UCSD-AML1 (cell line): ENCODE measurements around the gene SYT7.

Experiments
- DNase-seq: peaks from one replicate; lab custom pipeline; 2025; ENCODE audit not compliant: unreplicated experiment; lab: John Stamatoyannopoulos, UW

The SYT7 gene

DNA sequence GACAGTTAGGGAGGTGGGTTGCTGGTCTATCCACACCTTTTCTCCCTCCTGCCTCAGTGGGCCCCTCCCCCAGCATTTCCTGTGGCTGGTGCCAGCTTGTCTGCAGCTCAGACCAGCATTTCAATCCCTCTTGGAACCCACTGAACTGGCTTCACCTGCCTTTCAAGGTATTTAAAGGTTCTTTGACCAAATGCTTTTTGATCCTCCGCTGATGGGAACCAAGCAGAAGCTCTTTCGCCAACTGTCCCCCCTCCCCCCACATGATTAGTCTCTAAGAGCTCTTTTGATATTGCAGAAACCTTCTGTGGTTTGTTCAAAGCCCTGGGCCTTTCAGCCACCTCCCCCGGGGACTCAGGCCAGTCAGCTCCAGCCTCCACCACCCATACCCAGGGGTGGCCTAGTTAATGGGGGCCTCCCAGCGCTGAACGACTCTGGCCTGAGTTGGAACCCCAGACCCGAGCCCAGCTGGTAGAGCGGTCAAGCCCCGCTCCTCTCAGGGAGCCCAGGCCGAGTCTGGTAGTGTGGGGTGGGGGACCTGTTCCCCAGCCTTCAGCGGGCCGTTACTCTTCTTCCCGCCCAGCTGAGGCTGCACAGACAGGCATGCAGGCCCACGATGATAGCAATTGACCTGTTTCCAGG, 6.0 kb upstream of the SYT7 start:
- no peak for DNase-seq

DNA sequence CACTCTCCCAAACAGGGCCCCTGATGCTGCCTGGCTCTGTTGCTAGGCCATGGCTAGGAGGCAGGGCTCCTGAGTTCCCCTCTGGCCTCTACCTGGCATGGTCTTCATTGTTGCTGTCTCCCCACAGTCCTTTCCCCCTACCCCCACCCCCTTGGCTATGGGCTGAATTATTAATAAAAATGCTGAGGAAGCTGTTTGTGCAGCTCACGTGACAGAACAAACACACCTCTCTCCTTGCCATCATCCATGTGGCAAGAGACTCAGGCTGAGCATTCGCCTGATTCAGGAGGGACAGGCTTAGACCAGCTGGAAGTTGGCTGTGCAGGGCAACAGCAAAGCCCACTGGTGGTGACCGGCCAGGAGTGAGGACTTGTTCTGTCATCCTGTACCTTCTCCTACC, 4.2 kb upstream of the SYT7 start:
- no peak for DNase-seq

DNA sequence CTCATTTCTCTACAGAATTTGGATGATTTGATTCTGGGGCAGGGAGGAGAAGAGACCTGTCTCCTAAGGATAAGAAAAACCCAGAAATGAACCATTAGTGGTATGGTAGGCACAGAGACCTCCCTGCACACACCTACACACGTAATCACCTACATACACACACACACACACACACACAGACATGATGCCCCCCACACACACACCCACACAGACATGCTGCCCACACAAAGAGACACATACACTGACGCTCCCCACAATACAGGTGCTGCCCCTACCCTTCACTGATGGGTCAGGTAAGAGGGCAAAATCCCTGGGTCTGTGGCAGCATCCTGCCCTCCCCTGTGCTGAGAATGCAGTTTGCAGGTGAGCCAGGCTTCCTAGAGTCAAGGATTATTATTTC, 1.1 kb upstream of the SYT7 start:
- no peak for DNase-seq

DNA sequence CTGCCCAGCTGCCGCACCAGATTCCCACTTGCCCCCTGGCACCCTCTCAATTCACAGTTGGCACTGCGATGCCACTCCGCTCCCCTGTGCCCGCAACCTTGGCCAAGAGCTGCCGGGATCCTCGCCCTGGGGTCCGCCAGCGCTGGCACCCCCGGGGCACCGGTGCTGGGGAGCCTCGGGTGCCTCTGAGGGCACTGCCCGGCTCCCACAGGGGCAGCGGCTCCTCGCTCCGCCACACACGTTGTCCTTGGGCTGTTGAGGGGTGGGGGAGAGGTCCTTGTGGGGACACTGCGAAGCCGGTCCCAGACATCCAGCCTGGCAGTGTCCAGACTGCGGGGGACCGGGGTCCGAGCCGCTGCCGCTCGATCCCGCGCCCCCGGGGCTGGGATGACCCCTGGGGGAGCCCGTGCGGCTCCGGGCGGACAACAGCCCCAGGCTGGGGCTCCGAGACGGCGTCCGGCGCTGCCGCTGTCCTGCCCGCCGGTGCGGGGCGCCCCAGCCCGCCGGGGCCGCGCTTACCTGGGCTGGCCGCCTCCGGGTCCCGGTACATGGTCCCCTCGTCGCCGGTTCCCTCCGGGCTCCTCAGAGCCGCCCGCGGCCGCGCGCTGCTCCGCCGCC, 496 bp downstream of the SYT7 start:
- DNase-seq, result no peak

DNA sequence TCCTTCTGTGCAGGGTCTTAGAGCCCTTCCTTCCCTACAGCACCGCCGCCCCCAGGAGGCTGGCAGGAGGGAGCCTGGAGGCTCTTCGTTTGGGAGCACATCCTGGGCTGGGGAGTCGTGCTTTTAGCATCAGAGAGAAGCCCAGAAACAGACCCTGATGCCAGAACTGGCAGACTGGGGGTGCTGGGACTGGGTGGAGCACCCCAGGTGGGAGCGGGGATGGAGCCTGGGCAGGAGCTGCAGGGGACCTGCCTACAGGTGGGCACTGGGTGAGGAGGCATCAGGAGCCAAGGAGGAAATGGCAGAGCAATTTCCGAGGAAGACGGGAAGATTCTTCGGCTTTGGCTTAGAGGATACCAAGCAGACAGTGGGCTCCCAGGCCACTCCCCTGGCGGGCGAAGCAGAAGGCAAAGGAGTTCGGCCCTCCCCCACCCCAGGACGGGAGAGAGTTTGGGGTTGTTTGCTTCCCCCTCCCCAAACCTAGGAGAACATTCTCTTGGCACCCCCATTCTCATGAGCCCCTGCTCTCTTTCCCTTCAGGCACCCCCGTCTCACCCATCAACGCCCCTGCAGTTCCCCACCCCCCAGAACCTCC, 1.1 kb downstream of the SYT7 start:
- no peak for DNase-seq

DNA sequence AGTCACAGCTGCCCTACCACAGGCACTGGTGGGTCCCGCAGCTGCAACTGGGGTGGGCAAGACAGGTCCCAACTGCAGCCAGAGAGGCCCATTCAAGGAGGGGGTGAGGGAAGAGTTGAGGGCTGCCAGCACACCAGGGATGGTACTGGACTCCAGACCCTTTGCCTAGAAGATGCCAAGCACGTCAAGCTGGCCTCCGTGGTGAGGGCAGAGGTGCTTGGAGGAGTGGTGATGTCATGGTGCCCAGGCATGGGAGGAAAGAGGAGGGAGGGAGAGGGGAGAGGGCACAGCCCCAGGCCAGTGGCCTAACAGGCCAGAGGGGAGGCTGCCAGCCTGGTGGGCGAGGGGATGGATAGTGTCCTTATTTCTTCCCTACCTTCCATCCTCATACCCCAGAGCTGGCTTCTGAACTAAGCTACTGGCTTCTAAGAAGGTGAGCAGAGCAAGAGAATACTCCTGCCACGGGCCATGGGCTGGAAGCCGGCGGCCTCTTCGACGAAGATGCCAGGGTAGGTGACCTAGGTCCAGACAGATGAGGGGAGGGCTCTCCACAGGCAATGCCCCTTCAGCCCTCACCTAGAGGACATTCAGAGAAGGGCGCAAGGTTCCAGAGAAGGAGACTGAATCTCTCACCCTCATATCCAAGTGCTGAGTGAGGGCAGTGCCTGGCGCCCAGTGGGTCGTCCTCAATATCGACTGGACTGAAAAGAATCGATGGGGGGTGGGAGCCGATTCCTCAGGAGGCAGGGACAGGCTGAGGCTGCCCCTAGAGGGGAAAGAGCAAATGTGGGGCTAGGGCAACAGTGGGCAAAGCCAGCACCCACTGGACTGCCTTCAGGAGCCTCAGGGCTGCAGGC, 1.8 kb downstream of the SYT7 start:
- DNase-seq, result no peak

DNA sequence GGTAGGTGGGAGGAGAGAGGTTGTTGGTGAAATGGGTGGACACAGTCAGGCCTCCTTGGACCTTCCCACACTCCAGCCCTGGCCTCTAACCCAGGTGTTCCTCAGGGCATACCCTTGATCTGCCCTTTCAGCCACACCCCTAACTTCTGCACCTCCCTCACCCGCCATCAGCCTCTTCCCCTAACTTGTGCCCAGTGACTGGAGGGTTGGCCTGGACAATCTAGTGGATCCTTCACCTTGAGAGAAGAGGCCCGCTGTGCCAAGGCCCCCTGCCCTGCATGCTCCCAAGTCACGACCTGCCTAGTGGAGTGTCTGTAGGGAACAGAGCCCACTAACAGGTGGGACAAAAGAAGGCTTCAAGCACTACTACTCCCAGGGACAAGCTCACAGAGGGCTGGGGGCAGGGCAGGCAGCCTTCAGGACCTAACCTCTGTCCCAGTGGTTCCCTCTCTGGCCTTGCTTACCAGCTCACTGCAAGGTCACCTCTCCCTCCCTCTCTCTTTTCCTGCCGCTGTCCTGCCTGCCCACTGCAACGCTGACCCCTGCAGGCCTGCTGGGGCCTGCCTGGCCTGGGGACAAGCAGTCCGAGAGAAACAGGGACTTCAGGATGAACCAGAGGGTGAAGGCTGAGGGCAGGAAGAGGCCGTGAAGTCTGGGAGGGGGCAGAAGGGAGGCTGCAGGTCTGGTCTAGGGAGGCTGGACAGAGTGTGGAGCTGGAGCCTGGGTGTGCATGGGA, 3.3 kb downstream of the SYT7 start:
- no peak for DNase-seq

DNA sequence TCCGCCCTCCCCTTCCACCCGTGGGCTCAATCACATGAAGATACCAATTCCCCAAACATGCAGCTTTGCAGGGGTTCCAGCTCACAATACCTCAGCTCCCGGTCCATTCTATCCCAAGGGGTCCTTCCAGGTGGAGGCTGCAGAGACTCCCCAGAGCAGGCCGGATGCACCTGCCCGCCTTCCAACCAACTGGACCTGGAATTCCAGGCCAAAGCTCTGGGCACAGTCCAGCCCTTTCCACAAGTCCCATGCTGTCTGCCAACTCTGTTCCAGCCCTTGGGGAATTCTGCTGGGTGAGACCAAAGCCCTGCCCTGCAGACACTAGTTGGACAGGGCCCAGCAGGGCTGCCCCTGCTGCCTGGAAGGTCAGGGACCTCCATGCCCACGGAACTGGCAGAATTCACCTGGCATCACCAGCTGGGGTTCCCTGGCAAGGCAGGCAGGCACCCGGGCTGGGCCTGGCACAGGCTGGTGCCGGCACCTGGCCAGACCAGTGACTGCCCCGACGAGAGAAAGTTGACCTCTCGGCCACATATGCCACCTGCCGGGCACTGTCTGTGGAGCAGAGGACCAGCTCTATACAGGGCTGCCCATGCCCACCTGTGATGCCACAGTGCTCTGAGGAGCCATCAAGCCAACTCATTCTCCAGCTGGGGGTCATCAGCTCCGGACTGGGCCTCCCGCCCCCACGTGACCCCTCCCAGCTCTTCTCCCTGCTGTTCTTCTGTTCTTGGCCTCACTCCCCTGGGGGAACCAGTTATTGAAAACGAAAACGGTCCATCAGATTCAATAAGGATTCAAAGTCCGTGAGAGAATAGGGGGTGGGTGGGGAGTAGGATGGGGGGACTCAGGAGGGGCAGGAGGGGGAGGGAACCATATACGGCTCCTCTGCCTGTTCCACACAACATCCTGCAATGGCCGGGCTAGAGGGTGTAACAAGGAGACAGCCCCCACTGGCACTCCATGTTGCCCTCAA, 4.7 kb downstream of the SYT7 start:
- DNase-seq, result no peak

DNA sequence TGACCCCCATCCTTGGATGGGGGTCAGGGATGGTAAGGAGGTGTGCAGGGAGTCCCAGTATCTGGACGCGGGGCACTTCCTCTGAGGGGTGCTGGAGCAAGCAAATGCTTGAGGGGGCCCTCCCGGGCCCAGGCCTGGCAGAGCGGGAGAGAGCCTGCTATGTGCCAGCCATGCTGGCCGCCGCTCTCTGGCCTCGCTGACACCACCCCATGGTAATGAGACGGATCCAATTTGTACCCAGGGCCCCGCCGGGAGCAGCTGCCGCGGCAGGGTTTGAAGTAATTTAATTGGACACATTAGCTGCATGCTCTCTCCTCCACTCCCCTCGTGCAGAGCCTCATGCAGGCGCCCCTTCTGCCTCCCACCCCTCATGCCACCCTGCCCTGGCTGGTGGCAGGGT, 6.3 kb downstream of the SYT7 start:
- no peak for DNase-seq

DNA sequence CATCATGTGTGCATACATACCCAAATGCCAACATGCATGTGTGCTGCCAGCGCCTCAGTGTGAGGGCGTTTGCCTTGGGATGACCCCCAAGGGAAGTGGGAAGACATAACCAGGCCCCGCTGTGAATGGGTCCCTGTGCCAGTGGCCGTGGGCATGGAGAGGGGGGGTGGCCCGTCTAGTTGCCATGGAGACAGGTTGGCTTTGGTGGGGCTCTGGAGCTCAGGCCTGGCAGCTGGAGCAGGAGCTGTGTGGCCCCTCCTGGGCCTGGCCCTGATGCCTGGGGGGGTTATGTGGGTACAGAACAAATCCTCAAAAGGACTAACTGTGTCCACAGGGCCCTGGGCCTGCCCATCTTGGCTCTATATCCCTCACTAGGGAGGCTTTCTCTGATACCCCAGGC, 8.0 kb downstream of the SYT7 start:
- no peak for DNase-seq

DNA sequence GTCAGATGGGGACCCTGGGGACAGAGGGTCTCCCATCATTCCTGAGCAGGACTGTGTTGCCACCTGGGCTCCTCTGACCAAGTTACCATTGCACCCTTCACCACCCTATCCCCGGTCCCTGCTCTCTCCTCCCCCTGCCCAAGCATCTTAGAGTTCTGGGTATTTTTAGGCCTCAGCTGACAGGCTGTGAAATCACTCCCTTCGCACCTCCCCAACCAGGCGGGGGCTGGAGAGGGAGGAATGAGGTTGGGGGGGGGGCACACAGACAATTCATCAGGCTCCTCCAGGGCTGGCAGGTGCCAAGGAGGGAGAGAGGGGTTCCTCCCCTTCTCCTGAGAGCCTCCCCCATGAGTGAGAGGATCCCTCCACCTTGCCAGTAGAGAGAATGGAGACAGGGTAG, 9.0 kb downstream of the SYT7 start:
- no peak for DNase-seq

DNA sequence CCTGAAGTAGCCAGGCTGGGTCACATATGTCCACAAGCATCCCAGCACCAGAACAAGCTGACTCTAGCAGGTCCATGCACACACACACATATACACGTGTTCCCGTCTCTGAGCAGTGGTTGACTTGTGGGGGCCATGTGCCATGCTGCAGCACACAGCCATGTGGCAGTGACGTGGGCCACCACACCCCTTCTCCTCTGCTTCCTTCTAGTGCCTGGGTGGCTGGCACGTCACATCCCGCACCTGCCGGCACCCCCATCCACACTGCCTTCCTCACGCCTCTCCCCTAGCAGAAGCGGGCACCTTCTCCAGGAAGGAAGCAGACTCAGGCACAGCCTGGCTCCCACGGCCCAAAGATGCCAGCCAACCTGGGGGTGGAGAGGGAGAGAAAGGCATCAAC, 9.5 kb downstream of the SYT7 start:
- no peak for DNase-seq

DNA sequence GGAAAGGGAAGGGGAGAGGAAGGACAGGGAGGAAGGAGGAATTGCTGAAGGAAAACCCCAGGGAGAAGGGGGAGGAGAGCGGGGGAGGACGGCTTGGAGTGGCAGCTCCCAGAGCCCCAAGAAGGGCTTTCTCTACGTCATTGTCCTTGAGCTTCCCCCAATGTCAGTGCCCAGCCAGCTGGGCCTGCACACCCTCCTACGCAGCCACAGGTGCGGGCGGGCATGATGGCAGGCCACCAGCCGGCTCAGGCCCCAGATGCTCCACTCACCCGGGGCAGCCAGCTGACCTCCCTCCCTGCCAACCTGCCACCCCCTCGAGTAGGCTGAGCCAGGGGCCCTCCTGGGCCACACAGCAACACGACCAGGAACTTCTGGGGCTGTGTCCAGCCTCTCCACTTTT, 11.2 kb downstream of the SYT7 start:
- DNase-seq, result no peak

DNA sequence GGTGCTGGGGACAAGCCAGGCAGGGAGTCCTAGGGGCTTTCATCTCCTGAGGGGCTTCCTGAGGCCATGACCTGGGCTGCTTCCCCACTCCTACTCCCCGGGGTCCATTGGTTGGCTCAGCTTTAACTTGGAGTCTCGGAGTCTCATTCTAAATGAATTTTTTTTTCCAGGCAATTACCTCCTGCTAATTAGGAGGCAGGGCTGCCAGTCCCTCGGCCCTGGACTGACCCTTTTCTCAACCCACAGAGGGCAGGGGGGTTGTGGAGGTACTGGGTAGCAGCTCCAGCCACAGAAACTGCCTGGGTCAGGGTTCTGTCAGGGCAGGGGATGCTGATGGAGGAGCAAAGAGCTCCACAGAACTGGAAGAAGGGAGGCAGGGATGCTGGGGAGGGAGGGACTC, 11.9 kb downstream of the SYT7 start:
- DNase-seq, result no peak

DNA sequence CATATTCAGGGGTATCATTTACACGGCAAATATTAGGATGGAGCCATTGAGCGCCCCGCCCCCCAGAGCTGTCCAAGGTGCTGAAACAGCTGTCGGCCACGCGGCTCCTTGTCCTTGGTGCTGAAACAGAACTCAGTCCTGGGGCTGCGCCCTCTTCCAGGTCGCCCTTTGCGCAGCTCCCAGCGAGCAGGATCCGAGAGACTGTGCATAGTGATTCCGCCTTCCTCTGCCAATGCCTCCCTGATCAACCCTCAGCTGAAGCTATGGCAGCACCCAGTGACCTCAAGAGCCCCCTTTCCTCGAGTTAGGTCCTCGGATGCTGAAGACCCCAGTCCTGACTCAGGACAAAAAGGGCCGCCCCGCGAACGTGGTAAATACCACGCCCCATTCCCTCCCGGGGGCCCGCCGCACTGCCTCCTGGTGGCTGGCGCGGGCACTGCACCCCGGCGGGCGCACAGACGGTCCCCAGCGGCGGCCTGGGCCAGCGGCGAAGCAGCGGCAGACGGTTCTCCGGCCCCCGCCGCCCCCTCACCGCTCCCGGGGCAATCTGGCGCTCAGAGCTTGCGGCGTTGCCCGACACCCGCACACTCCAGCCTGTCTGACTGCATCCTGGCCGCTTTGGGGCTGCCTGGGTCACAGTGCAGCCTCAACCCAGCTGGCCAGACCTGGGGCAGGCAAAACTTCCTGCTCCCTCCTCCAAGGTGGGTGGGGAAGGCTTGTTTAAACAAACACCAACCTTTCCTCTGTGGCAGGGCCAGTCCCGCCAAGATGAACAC, 13.4 kb downstream of the SYT7 start:
- DNase-seq, result peak; percentile 84

DNA sequence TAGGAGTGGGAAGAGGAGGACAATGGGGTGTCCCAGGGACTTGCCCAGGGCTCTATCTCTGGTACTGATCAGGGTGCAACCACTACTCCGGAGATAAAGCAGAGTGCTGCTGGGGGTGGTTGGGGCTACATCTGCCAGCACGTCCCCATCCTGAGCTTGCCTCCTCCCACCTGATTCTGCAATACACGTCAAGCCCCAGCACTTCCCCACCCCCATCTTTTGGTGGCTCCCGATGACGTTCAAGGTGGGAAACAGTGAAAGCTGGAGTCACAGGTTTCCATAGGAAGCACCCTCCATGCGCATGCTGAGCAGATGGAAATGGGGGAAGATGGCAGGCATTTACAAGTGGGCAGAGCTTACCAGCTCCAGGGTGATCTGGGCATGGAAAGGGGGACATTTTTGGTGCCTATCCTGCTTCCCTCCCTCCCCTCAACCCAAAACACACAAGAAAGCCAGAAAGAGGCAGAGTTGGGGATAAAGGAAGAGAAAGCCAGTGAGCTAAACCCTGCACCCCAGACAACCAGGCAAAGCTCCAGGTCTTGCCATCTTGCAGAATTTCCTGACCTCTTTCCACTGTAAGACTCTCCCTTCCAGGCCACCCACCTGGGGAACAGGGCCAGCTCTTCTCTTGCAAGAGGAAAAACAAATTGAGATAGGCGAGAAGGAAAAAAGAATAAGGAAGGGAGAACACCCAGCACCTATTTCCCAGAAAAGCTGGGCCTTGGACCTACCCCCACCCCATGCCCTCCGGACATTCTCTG, 15.8 kb downstream of the SYT7 start:
- DNase-seq, result no peak

DNA sequence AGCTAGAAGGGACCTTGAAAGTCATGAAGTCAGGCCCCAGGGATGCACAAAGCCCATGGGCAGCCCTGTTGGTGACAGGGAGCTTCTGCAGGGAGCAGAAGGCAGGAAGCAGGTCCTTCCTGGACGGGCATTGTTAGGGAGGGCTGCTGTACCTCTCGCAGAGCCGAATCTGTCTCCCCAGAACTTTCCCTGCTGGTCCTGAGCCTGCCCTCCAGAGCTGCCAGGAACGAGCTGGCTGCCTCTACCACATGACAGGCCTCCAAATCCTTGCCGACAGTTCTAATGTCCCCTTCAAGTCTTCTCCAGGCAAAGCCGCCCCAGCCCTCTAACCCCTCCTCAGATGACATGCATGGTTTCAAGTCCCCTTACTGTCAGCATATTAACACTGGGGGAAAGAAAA, 20.1 kb downstream of the SYT7 start:
- no peak for DNase-seq

DNA sequence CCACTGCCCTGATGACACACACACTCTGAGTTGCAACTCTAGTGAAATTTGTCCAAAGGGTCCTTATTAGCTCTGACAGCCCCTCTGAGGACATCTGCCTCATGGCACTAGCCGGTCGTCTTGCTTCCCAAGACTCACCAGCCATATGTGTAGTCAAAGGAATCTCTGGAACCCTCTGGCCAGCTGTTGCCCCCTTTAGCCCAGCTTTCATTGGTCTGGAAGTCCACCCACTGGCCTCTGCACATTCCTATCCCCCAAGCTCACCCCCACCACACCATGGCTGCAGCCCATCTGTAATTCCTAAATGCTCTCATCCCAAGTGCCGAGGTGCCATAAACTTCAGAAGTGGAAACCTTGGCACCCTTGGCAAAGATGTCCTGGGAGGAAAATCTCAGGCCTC, 24.3 kb downstream of the SYT7 start:
- no peak for DNase-seq

DNA sequence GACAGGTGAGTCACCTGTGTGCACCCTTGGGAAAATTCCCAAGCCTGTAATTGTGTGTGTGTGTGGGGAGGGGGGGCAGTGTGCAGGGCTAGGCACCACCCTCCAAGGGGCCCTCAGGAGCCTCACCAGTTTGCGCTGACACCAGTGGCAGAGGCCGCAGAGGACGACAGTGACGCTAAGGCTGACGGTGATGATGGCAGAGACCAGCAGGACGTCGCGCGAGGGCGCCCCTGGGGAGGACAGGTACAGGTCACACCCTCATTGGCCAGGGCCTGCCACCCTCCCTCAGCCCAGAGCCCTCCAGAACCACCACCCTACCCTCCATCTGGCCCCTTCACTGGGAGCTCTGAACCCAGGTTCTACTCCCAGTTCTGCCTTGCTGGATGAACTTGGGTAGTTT, 24.9 kb downstream of the SYT7 start:
- no peak for DNase-seq
